ENCODE measurements around the gene RPL5.

The RPL5 gene

DNA sequence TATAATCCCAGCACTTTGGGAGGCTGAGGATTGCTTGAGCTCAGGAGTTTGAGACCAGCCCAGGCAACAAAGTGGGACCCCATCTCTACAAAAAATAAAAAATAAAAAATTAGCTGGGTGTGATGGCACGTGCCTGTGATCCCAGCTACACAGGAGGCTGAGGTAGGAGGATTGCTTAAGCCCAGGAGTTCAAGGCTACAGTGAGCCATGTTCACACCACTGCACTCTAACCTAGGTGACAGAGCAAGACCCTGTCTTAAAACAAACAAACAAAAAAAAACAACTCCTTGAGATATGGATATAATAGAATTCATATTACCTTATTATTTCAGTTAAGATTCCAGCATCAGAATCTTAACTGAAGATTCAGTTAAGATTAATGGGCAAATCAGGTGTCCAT lies 52.4 kb downstream of the RPL5 start:
- CTCF ChIA-PET = interaction anchor here (0.8 to 5.0 kb wide), 4 partner anchors 21 to 110 kb away, joined by 3 to 23 read pairs (median 9); no protein-coding TSS in a partner anchor

GRCh38 chr1:92886886-92887419 lies 55.1 kb downstream of the RPL5 start:
- ChIA-PET CTCF (interaction anchor here (2.5 kb wide), 1 partner anchor 28 kb away, joined by 6 read pairs; no protein-coding TSS in a partner anchor), POLR2A (interaction anchor here (0.7 kb wide), 1 partner anchor 316 kb away, joined by 4 read pairs; no protein-coding TSS in a partner anchor)
- DNase-seq (ENCODE audit: low read depth, low spot score) = no peak
- no peak overlapping the region for H3K4me3 ChIP-seq (ENCODE audit: low read depth, low read length)
- no peak for TF ChIP-seq CTCF (IDR thresholded peaks at IDR 0.05; ENCODE audit: insufficient read depth, low read length, missing control alignments)

More for the DNA sequence above, 52.4 kb downstream of the RPL5 start:
- POLR2A ChIA-PET = no interaction called here
- no peak for TF ChIP-seq CTCF (IDR thresholded peaks at IDR 0.05; ENCODE audit: insufficient read depth, low read length, missing control alignments)
- DNase-seq (ENCODE audit: low read depth, low spot score) = no peak
- no peak overlapping the region for H3K4me3 ChIP-seq (ENCODE audit: low read depth, low read length)

GRCh38 chr1:92887465-92887864 lies 55.6 kb downstream of the RPL5 start:
- TF ChIP-seq CTCF (IDR thresholded peaks at IDR 0.05; ENCODE audit: insufficient read depth, low read length, missing control alignments) = no peak
- no peak for DNase-seq (ENCODE audit: low read depth, low spot score)
- CTCF ChIA-PET = interaction anchor here (2.5 kb wide), 1 partner anchor 29 kb away, joined by 6 read pairs; no protein-coding TSS in a partner anchor
- H3K4me3 ChIP-seq (ENCODE audit: low read depth, low read length) = no peak overlapping the region
- POLR2A ChIA-PET = interaction anchor here (0.7 kb wide), 1 partner anchor 316 kb away, joined by 4 read pairs; no protein-coding TSS in a partner anchor
